ENCODE data around the gene TRHDE.

DNA sequence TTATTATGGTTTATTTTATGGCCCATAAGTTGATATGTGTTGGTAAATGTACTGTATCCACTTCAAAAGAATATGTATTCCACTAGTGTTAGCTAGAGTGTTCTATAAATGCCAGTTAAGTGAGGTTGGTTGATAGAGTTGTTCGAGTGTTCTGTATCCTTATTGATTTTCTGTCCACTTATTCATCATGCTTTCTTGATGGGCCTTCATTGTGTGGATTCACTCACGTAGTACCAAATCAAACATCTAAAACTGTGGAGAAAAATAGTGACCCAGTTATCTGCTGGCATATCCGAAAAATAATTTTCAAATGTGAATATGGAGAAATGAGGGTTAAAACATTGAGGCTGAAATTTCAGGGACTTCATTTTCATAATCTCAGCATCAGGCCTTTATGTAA is 230.4 kb downstream of the TRHDE start:
- TF ChIP-seq, protein P1, sequence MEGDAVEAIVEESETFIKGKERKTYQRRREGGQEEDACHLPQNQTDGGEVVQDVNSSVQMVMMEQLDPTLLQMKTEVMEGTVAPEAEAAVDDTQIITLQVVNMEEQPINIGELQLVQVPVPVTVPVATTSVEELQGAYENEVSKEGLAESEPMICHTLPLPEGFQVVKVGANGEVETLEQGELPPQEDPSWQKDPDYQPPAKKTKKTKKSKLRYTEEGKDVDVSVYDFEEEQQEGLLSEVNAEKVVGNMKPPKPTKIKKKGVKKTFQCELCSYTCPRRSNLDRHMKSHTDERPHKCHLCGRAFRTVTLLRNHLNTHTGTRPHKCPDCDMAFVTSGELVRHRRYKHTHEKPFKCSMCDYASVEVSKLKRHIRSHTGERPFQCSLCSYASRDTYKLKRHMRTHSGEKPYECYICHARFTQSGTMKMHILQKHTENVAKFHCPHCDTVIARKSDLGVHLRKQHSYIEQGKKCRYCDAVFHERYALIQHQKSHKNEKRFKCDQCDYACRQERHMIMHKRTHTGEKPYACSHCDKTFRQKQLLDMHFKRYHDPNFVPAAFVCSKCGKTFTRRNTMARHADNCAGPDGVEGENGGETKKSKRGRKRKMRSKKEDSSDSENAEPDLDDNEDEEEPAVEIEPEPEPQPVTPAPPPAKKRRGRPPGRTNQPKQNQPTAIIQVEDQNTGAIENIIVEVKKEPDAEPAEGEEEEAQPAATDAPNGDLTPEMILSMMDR (conservative IDR thresholded peaks at IDR 0.05 in 1 of 2, IDR thresholded peaks at IDR 0.05 in 1 of 2; ENCODE audit: low read depth in 1 of 2, low read length in 2 of 2), result no peak
- TF ChIP-seq EZH2 (IDR thresholded peaks at IDR 0.05; ENCODE audit: low read length, missing control alignments), result no peak

All from fibroblast of lung (primary cell).